NOMO-1 treated with DMSO at 0.1 percent for 48 hours (cell line): ENCODE data around the gene TBC1D22A.
"Not testable (repeated sequence)": the region's sequence is repeated elsewhere in the genome, so short reads cannot be mapped to it uniquely, and the experiment has no call there.

Experiments used
- DNase-seq: peaks from one replicate; lab custom pipeline; 2025; ENCODE audit not compliant: unreplicated experiment; lab: John Stamatoyannopoulos, UW

TBC1D22A gene

GRCh38 chr22:47111626-47112581 lies 349.5 kb downstream of the TBC1D22A start:
- DNase-seq, result no peak

- no peak for DNase-seq
Observed at GRCh38 chr22:47112582-47112965, 350.1 kb downstream of the TBC1D22A start.

DNA sequence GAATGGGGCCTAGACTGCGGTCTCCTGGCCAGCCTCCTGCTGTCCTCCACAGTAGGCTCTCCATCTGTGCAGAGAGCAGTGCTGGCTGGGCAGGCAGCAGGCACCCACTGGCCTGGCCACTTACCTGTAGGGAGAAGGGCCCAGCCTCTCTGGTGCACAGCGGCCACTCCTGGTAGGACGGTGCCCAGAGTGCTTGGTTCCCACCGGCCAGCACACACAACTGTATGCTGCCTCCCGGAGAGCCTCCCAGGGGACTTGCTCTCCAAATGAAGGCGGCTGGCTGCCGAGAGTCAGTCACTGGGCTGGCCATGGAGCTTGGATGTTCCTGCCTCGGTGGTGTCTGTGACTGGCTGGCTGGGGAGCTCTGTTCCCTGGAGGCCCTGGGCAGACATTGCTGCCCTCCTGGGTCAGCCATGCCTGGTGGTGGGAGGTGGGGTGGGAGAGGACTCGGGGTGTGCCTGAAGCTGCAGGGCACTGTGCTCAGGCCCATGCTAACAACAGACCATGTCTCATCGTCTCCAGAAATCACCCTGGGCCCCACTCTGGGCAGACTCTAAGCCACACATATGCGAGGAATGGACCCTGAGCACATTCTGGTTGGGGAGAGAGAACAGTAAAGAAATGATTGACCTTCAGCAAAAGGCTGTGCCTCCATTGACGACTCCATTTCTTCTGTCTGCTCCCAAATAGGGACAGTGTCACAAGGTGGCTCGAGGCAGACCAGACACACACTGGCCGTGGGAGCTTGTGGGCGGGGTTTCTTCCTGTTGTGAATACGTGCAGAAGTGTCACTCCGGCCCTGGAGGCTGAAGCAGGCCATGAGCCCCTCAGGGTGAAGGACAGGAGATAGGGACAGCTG lies 350.8 kb downstream of the TBC1D22A start:
- DNase-seq, result no peak

DNA sequence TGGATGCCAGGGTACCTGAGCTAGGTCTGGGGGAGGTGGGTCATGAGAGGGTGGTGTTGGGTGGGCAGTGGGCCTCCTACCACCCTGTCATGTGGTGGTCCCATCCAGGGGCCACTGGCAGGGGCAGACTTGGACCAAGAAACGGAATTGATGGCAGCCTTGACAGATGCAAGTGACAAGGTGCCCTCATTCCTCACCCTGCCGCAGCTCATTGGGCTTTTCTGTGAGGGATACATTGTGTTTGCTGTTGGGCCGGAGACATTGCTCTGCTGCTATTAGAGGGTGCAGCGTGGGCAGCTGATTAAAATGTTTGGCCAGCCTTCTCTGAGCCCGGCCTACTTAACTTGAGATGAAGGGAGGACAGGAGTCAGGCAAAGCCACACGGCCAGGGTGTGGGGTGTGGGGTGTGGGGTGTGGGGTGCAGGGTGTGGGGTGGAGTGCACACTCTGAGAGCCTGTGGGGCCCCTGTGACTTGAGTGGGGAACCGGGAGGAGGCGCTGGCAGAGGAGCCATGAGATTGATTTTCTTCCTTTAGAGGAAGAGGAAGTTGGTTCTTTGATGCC lies 351.5 kb downstream of the TBC1D22A start:
- DNase-seq, result no peak

DNA sequence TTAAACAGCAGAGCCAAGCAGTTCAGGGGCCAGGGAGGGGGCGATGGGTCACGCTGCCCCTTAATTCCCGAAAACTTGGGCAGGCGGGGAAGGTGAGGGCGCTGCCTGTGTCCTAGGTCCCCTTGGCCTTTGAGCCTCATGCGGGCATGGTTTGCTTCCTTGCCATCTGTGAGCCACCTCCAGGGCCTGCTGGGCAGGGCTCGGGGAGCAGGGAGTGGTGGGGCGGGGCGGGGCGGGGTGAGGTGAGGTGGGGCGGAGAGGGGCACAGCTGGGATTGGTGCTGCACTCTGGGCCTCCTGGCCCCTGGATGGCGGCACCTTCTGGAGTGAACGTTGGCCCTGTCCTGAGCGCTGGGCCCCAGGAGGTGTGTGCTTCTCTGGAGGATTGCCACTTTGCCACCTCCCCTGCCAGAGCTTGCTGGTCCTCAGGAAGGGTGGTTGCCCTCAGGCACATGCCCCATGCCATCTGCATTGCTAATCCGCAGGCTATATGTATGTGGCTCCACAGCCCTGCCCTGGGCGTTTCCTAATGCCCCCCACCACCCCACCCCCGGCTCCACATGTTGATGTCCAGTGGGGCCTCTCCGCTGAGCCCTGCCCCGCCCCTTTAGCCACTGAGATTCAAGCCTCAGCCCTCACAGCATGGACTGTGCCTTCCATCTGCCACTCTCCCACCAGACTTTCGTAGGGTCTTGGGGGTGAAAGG lies 352.5 kb downstream of the TBC1D22A start:
- no peak for DNase-seq

GRCh38 chr22:47115518-47115890 lies 353.1 kb downstream of the TBC1D22A start:
- DNase-seq, result no peak

GRCh38 chr22:47115921-47116320 lies 353.5 kb downstream of the TBC1D22A start:
- no peak for DNase-seq

- DNase-seq, result no peak
Observed at GRCh38 chr22:47116426-47117341, 354.2 kb downstream of the TBC1D22A start.

DNA sequence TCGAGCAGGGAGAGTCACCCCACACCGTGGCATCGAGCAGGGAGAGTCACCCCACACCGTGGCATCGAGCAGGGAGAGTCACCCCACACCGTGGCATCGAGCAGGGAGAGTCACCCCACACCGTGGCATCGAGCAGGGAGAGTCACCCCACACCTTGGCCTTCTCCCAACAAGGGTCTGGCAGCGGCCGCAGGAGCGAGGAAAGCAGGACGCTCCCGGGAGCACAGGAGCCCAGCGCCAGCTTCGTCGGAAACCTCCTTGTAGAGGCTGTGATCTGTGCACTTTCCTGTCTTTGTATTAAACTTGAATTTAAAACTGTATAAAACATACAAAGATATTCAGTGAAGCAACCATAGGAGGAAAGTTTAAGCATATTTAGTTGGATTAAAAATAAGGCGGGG lies 355.0 kb downstream of the TBC1D22A start:
- not testable (repeated sequence) for DNase-seq

DNA sequence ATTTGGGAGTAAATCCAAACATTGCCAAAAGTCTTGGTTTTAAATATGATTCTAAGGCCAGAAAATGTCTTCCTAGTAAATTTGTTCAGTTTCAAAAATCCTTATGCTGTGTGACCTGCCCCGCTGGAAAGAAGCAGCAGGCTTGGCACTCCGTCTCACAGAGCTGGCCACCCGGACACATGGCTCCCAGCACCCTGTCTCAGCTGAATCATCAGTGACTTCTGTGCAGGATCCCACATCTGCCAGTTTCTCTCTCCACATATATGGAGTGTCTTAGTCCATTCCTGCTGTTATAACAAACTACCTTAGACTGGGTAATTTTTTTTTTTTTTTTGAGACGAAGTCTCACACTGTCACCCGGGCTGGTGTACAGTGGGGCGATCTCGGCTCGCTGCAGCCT lies 356.7 kb downstream of the TBC1D22A start:
- no peak for DNase-seq

GRCh38 chr22:47120399-47120798 lies 357.9 kb downstream of the TBC1D22A start:
- no peak for DNase-seq

DNA sequence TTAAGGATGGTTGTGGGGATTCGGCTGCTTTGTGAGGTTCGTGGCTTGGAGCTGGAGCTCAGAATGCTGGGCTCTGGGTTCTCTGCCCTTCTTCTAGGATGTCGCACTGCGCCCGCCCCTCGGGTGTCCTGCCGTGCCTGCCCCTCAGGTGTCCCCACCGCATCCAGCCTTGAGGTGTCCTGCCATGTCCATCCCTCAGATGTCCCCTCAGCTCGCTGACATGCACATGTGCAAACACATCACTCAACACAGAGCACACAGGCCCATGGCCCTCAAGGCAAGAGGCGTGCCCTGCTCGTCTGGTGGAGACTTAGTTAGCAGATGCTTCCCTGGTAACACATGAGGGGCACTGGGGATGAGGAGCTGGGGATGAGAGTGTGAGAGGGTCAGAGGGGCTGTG lies 359.3 kb downstream of the TBC1D22A start:
- no peak for DNase-seq

DNA sequence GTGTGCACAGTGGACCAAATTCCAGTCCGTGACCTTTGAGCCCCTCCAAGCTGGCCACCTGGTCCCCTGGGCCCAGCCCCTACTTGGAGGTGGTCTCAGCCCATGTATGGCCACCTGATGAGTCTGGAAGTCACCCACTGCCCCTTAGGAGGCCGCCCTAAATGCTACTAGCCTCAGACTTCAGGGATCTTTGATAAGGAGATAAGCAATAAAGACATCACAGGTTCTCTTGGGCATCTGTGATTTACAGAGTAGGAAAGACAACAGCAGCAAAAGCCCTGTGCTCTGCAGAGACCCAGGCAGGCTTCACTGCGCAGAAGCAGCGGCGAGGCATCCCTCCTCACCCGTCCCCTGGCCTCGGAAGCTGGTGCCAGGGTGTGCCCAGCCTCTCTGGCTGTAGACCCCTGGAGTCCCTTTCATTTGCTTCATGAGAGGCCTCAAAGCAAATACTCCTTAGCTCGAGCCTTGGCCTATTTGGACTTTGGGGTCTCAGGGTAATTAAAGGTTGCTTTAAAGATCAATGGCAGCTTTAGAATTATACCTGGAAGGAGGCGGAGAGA lies 360.1 kb downstream of the TBC1D22A start:
- DNase-seq, result no peak

DNA sequence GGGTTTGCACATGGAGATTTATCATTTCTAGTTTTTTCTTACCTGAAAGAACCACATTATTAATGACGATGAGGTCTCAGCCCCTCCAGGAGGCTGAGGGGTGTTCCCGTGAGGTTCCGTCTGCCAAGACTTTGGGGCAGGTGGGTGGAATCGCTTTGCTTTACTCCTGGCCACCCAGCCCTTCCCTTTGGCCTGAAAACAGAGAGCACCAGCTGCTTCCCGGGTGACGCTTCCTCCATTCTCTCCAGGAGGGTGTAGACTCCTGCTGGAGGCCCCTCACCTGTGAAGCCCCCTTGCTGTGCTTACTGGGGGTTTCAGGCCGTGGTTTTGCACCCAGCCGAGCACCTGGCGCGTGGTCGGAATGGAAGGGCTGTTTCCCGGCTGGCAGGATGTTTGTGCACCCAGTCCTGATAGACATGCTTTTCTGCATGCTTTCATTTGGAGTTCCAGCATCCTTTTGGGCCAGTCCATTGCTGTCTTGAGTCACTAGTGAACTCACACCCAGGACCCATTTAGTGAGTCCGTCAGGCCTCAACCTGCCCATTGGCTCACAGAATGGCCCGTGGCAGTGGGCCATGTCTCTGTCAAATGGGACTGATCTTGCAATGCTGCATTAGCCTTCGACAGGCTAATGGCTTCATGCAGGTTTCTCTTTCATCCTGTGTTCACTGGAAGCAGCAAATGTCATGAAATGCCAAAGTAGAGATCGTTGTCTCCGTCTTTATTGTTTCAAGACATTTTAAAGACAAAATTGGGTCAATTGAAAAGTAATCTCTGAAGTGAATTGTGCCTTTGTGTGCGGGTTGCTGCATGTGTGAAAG lies 360.8 kb downstream of the TBC1D22A start:
- no peak for DNase-seq

- DNase-seq, result no peak
Observed at GRCh38 chr22:47123827-47124442, 361.5 kb downstream of the TBC1D22A start.

GRCh38 chr22:47124451-47124881 lies 362.0 kb downstream of the TBC1D22A start:
- no peak for DNase-seq

DNA sequence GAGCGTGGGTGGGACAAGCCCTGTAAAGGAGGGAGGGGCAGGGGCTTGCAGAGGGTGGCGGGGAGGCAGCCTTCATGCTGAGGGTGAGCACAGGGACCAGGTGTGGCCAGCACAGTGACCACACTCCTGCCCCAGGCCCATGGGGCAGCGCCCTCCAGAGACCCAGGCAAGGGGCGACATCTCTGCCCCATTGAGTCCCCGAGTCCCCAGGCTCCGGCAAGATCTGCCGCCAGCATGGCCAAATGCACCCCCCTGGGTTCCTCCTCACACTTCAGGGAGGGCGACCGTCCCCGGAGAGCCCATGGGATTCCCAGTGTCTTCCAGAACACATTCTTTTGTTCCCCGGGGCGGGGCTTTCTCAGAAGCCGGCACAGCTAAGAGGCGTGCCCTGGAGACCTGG lies 362.5 kb downstream of the TBC1D22A start:
- DNase-seq, result no peak

DNA sequence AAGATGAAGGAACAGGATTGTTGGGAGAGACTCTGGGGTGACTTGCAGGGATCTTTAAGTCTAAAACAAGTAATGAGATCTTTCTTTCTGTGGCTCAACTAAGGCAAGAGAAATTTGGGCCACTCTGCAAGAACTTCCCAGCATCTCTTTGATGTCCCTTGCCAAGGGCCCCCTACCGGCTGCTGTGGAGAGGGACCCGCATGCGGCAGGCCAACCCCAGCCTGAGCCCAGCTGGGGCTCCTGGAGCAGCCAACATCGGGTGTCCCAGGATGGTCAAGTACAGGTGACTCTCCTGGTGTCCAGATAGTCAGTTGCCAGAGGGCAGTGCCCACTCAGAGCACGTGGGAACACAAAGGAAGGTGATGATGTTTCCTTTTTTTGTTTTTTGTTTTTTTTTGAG lies 363.2 kb downstream of the TBC1D22A start:
- no peak for DNase-seq
